K562 (cell line): Measurements from ENCODE around the gene DMAC2L. TPM values are rescaled to one million over a fixed set of nuclear protein-coding genes. Genes with fewer than 3 reads are reported as not detected.

Source experiments
- FOXA3 ChIP-seq, 2 experiments: fragments of 450-650 bp in 1 of 2; sonication (generic) in 1 of 2; formaldehyde crosslinking; IDR thresholded peaks in 1 of 2; conservative IDR thresholded peaks in 1 of 2; 2 replicates each; pipeline versions ENCODE4 v1.4.0 to v1.8.0; 2020 to 2022; ENCODE audit warnings: mild to moderate bottlenecking in 2 of 2, missing genetic modification reagents in 1 of 2
- FOXK1 ChIP-seq: sonication (generic); formaldehyde crosslinking; IDR thresholded peaks from 2 replicates; pipeline ENCODE4 v1.8.0; 2022; ENCODE audit warnings: missing genetic modification reagents, mild to moderate bottlenecking, borderline replicate concordance
- GABPB1 ChIP-seq: sonication (generic); formaldehyde crosslinking; IDR thresholded peaks from 2 replicates; pipeline ENCODE4 v1.8.0; 2022; ENCODE audit warnings: mild to moderate bottlenecking, missing genetic modification reagents
- IFI16 ChIP-seq: fragments of 250-450 bp; sonication (Bioruptor Pico); IDR thresholded peaks from 2 replicates; pipeline ENCODE4 v2.1.2; 2022; ENCODE audit warnings: mild to moderate bottlenecking, inconsistent platforms
- MED1 ChIP-seq: sonication (generic); formaldehyde crosslinking; IDR thresholded peaks from 2 replicates; pipeline ENCODE4 v1.8.1; 2023; ENCODE audit warnings: missing genetic modification reagents, borderline replicate concordance
- MYNN ChIP-seq, 2 experiments: sonication (generic); formaldehyde crosslinking in 1 of 2; IDR thresholded peaks; 2 replicates each; pipeline versions ENCODE4 v1.5.0 to v1.6.1; 2016 to 2020; ENCODE audit warnings: antibody characterized with exemption in 1 of 2, missing genetic modification reagents in 1 of 2
- NFIC ChIP-seq: fragments of 450-650 bp; IDR thresholded peaks from 2 replicates; pipeline ENCODE4 v1.6.1; 2017; ENCODE audit warnings: mild to moderate bottlenecking, inconsistent platforms
- NR2C1 ChIP-seq, 2 experiments: fragments of 450-650 bp; IDR thresholded peaks; 2 replicates each; pipeline ENCODE4 v1.6.1; 2017; ENCODE audit warnings: mild to moderate bottlenecking in 2 of 2, antibody characterized with exemption in 1 of 2, inconsistent platforms in 1 of 2, missing compliant biosample characterization in 1 of 2, missing genetic modification characterization in 1 of 2
- PML ChIP-seq: IDR thresholded peaks from 2 replicates; pipeline ENCODE4 v1.6.1; 2012; ENCODE audit warnings: low read length, inconsistent platforms
- RBM39 ChIP-seq: fragments of 200-400 bp; formaldehyde crosslinking; optimal IDR thresholded peaks from 2 replicates; pipeline ENCODE3; 2018; ENCODE audit warnings: low read depth, low read length
- RFX1 ChIP-seq: fragments of 450-650 bp; IDR thresholded peaks from 2 replicates; pipeline ENCODE4 v1.6.1; 2016; ENCODE audit warnings: mild to moderate bottlenecking, moderate library complexity
- TCF7 ChIP-seq: sonication (generic); IDR thresholded peaks from 2 replicates; pipeline ENCODE4 v1.6.1; 2016; ENCODE audit warnings: antibody characterized with exemption, borderline replicate concordance
- WHSC1 ChIP-seq: IDR thresholded peaks from one replicate; pipeline ENCODE4 v1.6.1; 2012; ENCODE audit warnings: low read length, control low read depth, inconsistent platforms
- XRCC5 ChIP-seq: fragments of 200-400 bp; formaldehyde crosslinking; IDR thresholded peaks from 2 replicates; pipeline ENCODE4 v1.6.1; 2017; ENCODE audit warnings: low read depth, mild to moderate bottlenecking, low read length
- ZNF134 ChIP-seq: fragments of 250-450 bp; sonication (Bioruptor Pico); conservative IDR thresholded peaks from 2 replicates; pipeline ENCODE4 v1.4.0; 2020
- ZNF212 ChIP-seq: fragments of 450-650 bp; formaldehyde crosslinking; IDR thresholded peaks from 2 replicates; pipeline ENCODE4 v1.4.0; 2020; ENCODE audit warnings: mild to moderate bottlenecking
- ZNF217 ChIP-seq: sonication (generic); formaldehyde crosslinking; IDR thresholded peaks from 2 replicates; pipeline ENCODE4 v1.8.0; 2022; ENCODE audit warnings: mild to moderate bottlenecking, missing genetic modification reagents
- ZNF274 ChIP-seq: IDR thresholded peaks from 2 replicates; pipeline ENCODE4 v1.6.1; 2011; ENCODE audit warnings: low read depth, mild to moderate bottlenecking, low read length, moderate library complexity, borderline replicate concordance
- ZNF408 ChIP-seq: fragments of 250-450 bp; sonication (Bioruptor Pico); IDR thresholded peaks from 2 replicates; pipeline ENCODE4 v1.4.0; 2020; ENCODE audit warnings: low read depth, mild to moderate bottlenecking, moderate library complexity
- polyA plus RNA-seq, 8 experiments: library from polyadenylated mRNA; depleted of rRNA in 4 of 8; stranded (reverse) in 5 of 8; unstranded in 3 of 8; fragments of >200 nt; fragmentation: Nextera tagmentation in 2 of 8; fragmentation: Illumina TruSeq in 1 of 8; extraction: Ambion mirVana in 2 of 8; extraction: Trizol in 1 of 8; gene quantifications; 2 replicates each; pipeline versions ENCODE4 v1.2.1 to v1.2.3, GENCODE V29; 2011 to 2014; ENCODE audit warnings: inconsistent platforms in 1 of 8, missing spikeins in 1 of 8
- total RNA-seq, 7 experiments: library from RNA; depleted of rRNA in 6 of 7; stranded (reverse); fragments of >200 nt in 6 of 7; fragmentation: Illumina TruSeq in 2 of 7; extraction: Trizol in 2 of 7; gene quantifications; 2 replicates each; pipeline versions ENCODE4 v1.2.1 to v1.2.3, GENCODE V29; 2011 to 2021; ENCODE audit warnings: low replicate concordance in 1 of 7
- TF ChIP-seq, protein P1 (sequence below): sonication (generic); formaldehyde crosslinking; IDR thresholded peaks from 2 replicates; pipeline ENCODE4 v1.9.0; 2022; ENCODE audit warnings: mild to moderate bottlenecking, missing genetic modification reagents
- TF ChIP-seq, protein P2 (sequence below): fragments of 450-650 bp; formaldehyde crosslinking; IDR thresholded peaks from 2 replicates; pipeline ENCODE4 v1.4.0; 2020; ENCODE audit warnings: mild to moderate bottlenecking, mixed read lengths
- TF ChIP-seq, protein P3 (sequence below): sonication (generic); formaldehyde crosslinking; IDR thresholded peaks from 2 replicates; pipeline ENCODE4 v1.8.0; 2022; ENCODE audit warnings: mild to moderate bottlenecking, missing genetic modification reagents
- TF ChIP-seq, protein P4 (sequence below): IDR thresholded peaks from 3 replicates; pipeline ENCODE4 v1.6.1; 2011; ENCODE audit warnings: borderline replicate concordance, mild to moderate bottlenecking, moderate library complexity; ENCODE audit not compliant: insufficient read length; ENCODE audit errors: extremely low read depth

DMAC2L gene
- total and polyA plus RNA-seq, 9 of the 15 experiments (the other 6 are each of a cell fraction or from before 2014, with no cell fraction given) = 4.0 to 37.2 (median 9.3) TPM

DNA sequence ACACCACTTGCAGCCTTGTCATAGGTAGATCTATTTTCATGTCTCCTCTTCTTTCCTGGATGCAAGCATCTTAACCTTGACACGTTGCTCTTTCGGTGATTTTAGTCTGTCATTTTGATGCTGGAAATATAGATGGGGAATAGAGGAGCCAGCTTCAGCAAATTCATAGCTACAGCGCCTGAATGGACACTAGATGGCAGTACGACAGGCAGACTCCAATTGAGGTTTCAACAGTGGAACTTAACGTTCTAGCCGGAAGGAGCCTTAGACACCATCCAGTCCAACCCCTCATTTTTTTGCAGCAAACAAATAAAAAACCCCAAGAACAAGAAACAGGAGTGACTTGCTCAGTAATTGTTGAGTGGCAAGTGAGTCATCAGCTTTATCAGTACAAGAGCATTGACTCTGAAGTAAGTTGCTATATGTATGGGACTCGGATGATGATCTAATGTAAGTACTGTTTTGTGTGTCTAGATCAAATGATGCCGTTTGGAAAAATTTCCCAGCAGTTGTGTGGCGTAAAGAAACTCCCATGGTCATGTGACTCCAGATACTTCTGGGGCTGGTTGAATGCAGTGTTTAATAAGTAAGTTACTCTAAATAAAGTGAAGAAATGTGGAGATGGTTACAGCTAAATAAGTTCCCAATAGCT, 9.0 kb downstream of the DMAC2L start (continued):
- TF ChIP-seq, protein P1, sequence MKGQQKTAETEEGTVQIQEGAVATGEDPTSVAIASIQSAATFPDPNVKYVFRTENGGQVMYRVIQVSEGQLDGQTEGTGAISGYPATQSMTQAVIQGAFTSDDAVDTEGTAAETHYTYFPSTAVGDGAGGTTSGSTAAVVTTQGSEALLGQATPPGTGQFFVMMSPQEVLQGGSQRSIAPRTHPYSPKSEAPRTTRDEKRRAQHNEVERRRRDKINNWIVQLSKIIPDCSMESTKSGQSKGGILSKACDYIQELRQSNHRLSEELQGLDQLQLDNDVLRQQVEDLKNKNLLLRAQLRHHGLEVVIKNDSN (CRISPR knock-in tag) = peak; percentile 46; the same call in 1 of the 2 replicates
- TF ChIP-seq TCF7 = no peak
- no peak for TF ChIP-seq NFIC
- TF ChIP-seq ZNF274 = no peak
- no peak for TF ChIP-seq FOXK1 (CRISPR knock-in tag)
- TF ChIP-seq, protein P2, sequence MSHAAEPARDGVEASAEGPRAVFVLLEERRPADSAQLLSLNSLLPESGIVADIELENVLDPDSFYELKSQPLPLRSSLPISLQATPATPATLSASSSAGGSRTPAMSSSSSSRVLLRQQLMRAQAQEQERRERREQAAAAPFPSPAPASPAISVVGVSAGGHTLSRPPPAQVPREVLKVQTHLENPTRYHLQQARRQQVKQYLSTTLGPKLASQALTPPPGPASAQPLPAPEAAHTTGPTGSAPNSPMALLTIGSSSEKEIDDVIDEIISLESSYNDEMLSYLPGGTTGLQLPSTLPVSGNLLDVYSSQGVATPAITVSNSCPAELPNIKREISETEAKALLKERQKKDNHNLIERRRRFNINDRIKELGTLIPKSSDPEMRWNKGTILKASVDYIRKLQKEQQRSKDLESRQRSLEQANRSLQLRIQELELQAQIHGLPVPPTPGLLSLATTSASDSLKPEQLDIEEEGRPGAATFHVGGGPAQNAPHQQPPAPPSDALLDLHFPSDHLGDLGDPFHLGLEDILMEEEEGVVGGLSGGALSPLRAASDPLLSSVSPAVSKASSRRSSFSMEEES (CRISPR knock-in tag) = peak; percentile 95
- no peak for TF ChIP-seq XRCC5
- no peak for TF ChIP-seq MED1 (CRISPR knock-in tag)
- TF ChIP-seq MYNN (IDR thresholded peaks at IDR 0.05) = no peak
- TF ChIP-seq MYNN (CRISPR knock-in tag; IDR thresholded peaks at IDR 0.05) = no peak
- no peak for TF ChIP-seq ZNF134
- TF ChIP-seq ZNF408 (CRISPR knock-in tag) = no peak
- no peak for TF ChIP-seq NR2C1 (IDR thresholded peaks at IDR 0.05)
- TF ChIP-seq NR2C1 (tag; IDR thresholded peaks at IDR 0.05) = no peak
- 0 out of 2 replicates have a peak, but pooled peaks have one; percentile 13 for TF ChIP-seq GABPB1
- no peak for TF ChIP-seq IFI16 (CRISPR knock-in tag)
- TF ChIP-seq RFX1 = no peak
- no peak for TF ChIP-seq RBM39
- TF ChIP-seq ZNF217 = no peak
- TF ChIP-seq PML = no peak
- TF ChIP-seq, protein P3, sequence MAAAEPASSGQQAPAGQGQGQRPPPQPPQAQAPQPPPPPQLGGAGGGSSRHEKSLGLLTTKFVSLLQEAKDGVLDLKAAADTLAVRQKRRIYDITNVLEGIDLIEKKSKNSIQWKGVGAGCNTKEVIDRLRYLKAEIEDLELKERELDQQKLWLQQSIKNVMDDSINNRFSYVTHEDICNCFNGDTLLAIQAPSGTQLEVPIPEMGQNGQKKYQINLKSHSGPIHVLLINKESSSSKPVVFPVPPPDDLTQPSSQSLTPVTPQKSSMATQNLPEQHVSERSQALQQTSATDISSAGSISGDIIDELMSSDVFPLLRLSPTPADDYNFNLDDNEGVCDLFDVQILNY = no peak
- TF ChIP-seq, protein P4, sequence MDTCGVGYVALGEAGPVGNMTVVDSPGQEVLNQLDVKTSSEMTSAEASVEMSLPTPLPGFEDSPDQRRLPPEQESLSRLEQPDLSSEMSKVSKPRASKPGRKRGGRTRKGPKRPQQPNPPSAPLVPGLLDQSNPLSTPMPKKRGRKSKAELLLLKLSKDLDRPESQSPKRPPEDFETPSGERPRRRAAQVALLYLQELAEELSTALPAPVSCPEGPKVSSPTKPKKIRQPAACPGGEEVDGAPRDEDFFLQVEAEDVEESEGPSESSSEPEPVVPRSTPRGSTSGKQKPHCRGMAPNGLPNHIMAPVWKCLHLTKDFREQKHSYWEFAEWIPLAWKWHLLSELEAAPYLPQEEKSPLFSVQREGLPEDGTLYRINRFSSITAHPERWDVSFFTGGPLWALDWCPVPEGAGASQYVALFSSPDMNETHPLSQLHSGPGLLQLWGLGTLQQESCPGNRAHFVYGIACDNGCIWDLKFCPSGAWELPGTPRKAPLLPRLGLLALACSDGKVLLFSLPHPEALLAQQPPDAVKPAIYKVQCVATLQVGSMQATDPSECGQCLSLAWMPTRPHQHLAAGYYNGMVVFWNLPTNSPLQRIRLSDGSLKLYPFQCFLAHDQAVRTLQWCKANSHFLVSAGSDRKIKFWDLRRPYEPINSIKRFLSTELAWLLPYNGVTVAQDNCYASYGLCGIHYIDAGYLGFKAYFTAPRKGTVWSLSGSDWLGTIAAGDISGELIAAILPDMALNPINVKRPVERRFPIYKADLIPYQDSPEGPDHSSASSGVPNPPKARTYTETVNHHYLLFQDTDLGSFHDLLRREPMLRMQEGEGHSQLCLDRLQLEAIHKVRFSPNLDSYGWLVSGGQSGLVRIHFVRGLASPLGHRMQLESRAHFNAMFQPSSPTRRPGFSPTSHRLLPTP = no peak
- no peak for TF ChIP-seq ZNF212 (CRISPR knock-in tag)
- TF ChIP-seq WHSC1 = no peak
- TF ChIP-seq FOXA3 (CRISPR knock-in tag; conservative IDR thresholded peaks at IDR 0.05 in 1 of 2, IDR thresholded peaks at IDR 0.05 in 1 of 2) = no peak
